HG03196 (cell line): ENCODE results near the gene IL1RL1.
"Not testable (repeated sequence)": the region's sequence is repeated elsewhere in the genome, so short reads cannot be mapped to it uniquely, and the experiment has no call there.

Experiments used
- ATAC-seq: cut with Tn5 transposase; IDR thresholded peaks from one replicate; pipeline ENCODE4 v1.9.1; 2021; ENCODE audit not compliant: unreplicated experiment

Gene IL1RL1

GRCh38 chr2:102291319-102292075 is 19.9 kb upstream of the IL1RL1 start:
- ATAC-seq: no peak

- no peak for ATAC-seq
Observed at GRCh38 chr2:102294802-102295489, 16.4 kb upstream of the IL1RL1 start.

- ATAC-seq: no peak
Observed at GRCh38 chr2:102295566-102295965, 15.8 kb upstream of the IL1RL1 start.

GRCh38 chr2:102296449-102296848 is 14.9 kb upstream of the IL1RL1 start:
- ATAC-seq: no peak

GRCh38 chr2:102297891-102298290 is 13.5 kb upstream of the IL1RL1 start:
- no peak for ATAC-seq

- peak; percentile 91 for ATAC-seq
Observed at GRCh38 chr2:102301867-102302362, 9.4 kb upstream of the IL1RL1 start.

GRCh38 chr2:102302458-102302857 is 8.9 kb upstream of the IL1RL1 start:
- ATAC-seq: no peak

GRCh38 chr2:102303589-102303988 is 7.8 kb upstream of the IL1RL1 start:
- ATAC-seq: no peak

GRCh38 chr2:102304268-102304667 is 7.1 kb upstream of the IL1RL1 start:
- ATAC-seq: no peak

- ATAC-seq: no peak
Observed at GRCh38 chr2:102304711-102305611, 6.4 kb upstream of the IL1RL1 start.

GRCh38 chr2:102306125-102306524 is 5.2 kb upstream of the IL1RL1 start:
- no peak for ATAC-seq

- no peak for ATAC-seq
Observed at GRCh38 chr2:102313025-102313424, 1.7 kb downstream of the IL1RL1 start.

- ATAC-seq: no peak
Observed at GRCh38 chr2:102313471-102313870, 2.1 kb downstream of the IL1RL1 start.

- ATAC-seq: no peak
Observed at GRCh38 chr2:102313950-102314349, 2.6 kb downstream of the IL1RL1 start.

GRCh38 chr2:102315921-102316320 is 4.6 kb downstream of the IL1RL1 start:
- no peak for ATAC-seq

- no peak for ATAC-seq
Observed at GRCh38 chr2:102317715-102318114, 6.4 kb downstream of the IL1RL1 start.

- no peak for ATAC-seq
Observed at GRCh38 chr2:102318437-102318836, 7.1 kb downstream of the IL1RL1 start.

- no peak for ATAC-seq
Observed at GRCh38 chr2:102321941-102322719, 10.8 kb downstream of the IL1RL1 start.

GRCh38 chr2:102324914-102325313 is 13.6 kb downstream of the IL1RL1 start:
- not testable (repeated sequence) for ATAC-seq

- no peak for ATAC-seq
Observed at GRCh38 chr2:102331311-102331980, 20.1 kb downstream of the IL1RL1 start.
